ENCODE data around the gene ELFN2.

ELFN2 gene

DNA sequence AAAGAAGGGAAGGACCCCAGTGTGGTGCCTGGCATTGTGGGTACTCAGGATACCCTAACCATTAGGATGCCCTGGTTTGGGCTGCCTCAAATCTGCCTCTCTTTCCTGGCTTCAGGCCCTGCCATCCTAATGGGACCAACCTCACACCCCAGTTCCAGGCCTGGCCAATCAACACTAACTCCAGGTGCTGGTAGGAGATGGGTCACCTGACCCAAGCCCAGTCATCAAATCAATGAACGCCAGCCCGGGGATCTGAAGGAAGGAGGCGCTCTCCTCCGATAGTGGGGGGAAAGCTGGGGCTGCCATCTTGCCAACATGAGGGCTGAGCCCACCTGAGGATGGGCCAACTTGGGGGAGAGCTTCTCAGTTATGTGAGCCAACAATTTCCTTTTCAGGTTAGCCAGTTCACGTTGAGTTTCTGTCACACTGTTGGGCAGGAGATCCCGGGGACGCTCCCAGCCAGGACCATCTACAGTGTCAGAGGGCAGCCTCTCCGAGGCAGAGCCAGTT lies 46.2 kb upstream of the ELFN2 start:
- no peak overlapping the region for H4K91ac ChIP-seq (ENCODE audit: low read depth, low read length)
- no peaks in the 10 kb centered on the region for H3K79me1 ChIP-seq (ENCODE audit: low read length)
- H3K79me2 ChIP-seq (ENCODE audit: control insufficient read depth, insufficient read depth, low read length, poor library complexity) = no peaks in the 10 kb centered on the region
- H3K4me3 ChIP-seq (ENCODE audit: low read depth, low read length) = no peak overlapping the region
- H3K4ac ChIP-seq (ENCODE audit: low read depth, low read length) = no peak overlapping the region
- no peak overlapping the region for H2BK120ac ChIP-seq (ENCODE audit: insufficient read depth, low read length, poor library complexity)
- DNase-seq = no peak
- no peak overlapping the region for H3K14ac ChIP-seq (ENCODE audit: low read length)
- H3K27me3 ChIP-seq (ENCODE audit: insufficient read depth, low read length) = no peaks in the 10 kb centered on the region
- no peak overlapping the region for H4K12ac ChIP-seq (ENCODE audit: low read depth, low read length)
- H3K36me3 ChIP-seq (ENCODE audit: control insufficient read depth in 1 of 2, insufficient read depth in 2 of 2, low read length in 2 of 2) = no peaks in the 10 kb centered on the region
- no peak overlapping the region for H3K4me2 ChIP-seq (ENCODE audit: low read length)
- no peak overlapping the region for H3K23ac ChIP-seq (ENCODE audit: low read length)
- no peak overlapping the region for H3K27ac ChIP-seq (ENCODE audit: low read depth, low read length)
- no peak overlapping the region for H2BK5ac ChIP-seq (ENCODE audit: low read depth, low read length, poor library complexity)
- no peaks in the 10 kb centered on the region for H3K9me3 ChIP-seq (ENCODE audit: insufficient read depth, low read depth, low read length)
- H4K8ac ChIP-seq (ENCODE audit: low read depth, low read length) = no peak overlapping the region
- no peaks in the 10 kb centered on the region for H3K4me1 ChIP-seq (ENCODE audit: control insufficient read depth in 1 of 2, insufficient read depth in 2 of 2, low read length in 2 of 2)
- no peak overlapping the region for H2BK12ac ChIP-seq (ENCODE audit: low read length)
- H2AK5ac ChIP-seq (ENCODE audit: low read length) = no peak overlapping the region
- H3K18ac ChIP-seq (ENCODE audit: low read length) = no peak overlapping the region
- no CpG with 5 or more reads among the region's 8 CpGs for WGBS (ENCODE audit: extremely low coverage, insufficient coverage, insufficient read length)
- no peak overlapping the region for H3K9ac ChIP-seq (ENCODE audit: low read length)
- H2AFZ ChIP-seq (ENCODE audit: insufficient read depth, low read length, poor library complexity) = no peak overlapping the region

GRCh38 chr22:37472418-37473006 lies 45.2 kb upstream of the ELFN2 start:
- Histone ChIP-seq H2AK5ac (ENCODE audit: low read length) (no peak overlapping the region), H3K9me3 (ENCODE audit: insufficient read depth, low read depth, low read length) (no peaks in the 10 kb centered on the region), H2BK12ac (ENCODE audit: low read length) (no peak overlapping the region), H2BK120ac (ENCODE audit: insufficient read depth, low read length, poor library complexity) (no peak overlapping the region), H3K4me1 (ENCODE audit: control insufficient read depth in 1 of 2, insufficient read depth in 2 of 2, low read length in 2 of 2) (no peaks in the 10 kb centered on the region), H2AFZ (ENCODE audit: insufficient read depth, low read length, poor library complexity) (no peak overlapping the region), H4K91ac (ENCODE audit: low read depth, low read length) (no peak overlapping the region), H4K12ac (ENCODE audit: low read depth, low read length) (no peak overlapping the region), H2BK5ac (ENCODE audit: low read depth, low read length, poor library complexity) (no peak overlapping the region), H3K79me1 (ENCODE audit: low read length) (no peaks in the 10 kb centered on the region), H3K4me3 (ENCODE audit: low read depth, low read length) (no peak overlapping the region), H3K18ac (ENCODE audit: low read length) (no peak overlapping the region), H3K14ac (ENCODE audit: low read length) (no peak overlapping the region), H3K4me2 (ENCODE audit: low read length) (no peak overlapping the region), H3K23ac (ENCODE audit: low read length) (no peak overlapping the region), H3K9ac (ENCODE audit: low read length) (no peak overlapping the region), H3K36me3 (ENCODE audit: control insufficient read depth in 1 of 2, insufficient read depth in 2 of 2, low read length in 2 of 2) (no peaks in the 10 kb centered on the region), H3K79me2 (ENCODE audit: control insufficient read depth, insufficient read depth, low read length, poor library complexity) (no peaks in the 10 kb centered on the region), H3K27ac (ENCODE audit: low read depth, low read length) (no peak overlapping the region), H3K4ac (ENCODE audit: low read depth, low read length) (no peak overlapping the region), H3K27me3 (ENCODE audit: insufficient read depth, low read length) (no peaks in the 10 kb centered on the region), H4K8ac (ENCODE audit: low read depth, low read length) (no peak overlapping the region)
- no peak for DNase-seq
- WGBS (ENCODE audit: extremely low coverage, insufficient coverage, insufficient read length) = no CpG with 5 or more reads among the region's 8 CpGs

GRCh38 chr22:37471727-37472417 lies 44.6 kb upstream of the ELFN2 start:
- Histone ChIP-seq H3K4ac (ENCODE audit: low read depth, low read length) (no peak overlapping the region), H2BK12ac (ENCODE audit: low read length) (no peak overlapping the region)

DNA sequence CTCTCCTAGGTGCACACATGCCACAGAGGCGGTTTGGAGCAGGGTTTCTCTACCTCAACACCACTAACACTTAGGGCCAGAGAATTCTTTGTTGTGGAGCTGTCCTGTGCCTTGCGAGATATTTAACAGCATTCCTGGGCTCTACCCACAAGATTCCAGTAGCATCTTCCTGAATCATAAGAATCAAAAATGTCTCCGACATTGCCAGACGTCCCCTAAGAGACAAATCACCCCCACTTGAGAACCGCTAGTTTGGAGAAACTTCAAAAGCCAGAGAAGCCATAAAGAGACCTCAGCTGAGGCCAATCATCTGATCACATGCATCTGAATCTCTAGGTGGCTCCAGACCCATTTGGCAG lies 42.8 kb upstream of the ELFN2 start:
- H2BK5ac ChIP-seq (ENCODE audit: low read depth, low read length, poor library complexity) = no peak overlapping the region
- H2AK5ac ChIP-seq (ENCODE audit: low read length) = no peak overlapping the region
- H3K9ac ChIP-seq (ENCODE audit: low read length) = no peak overlapping the region
- H3K14ac ChIP-seq (ENCODE audit: low read length) = no peak overlapping the region
- H4K91ac ChIP-seq (ENCODE audit: low read depth, low read length) = no peak overlapping the region
- no peaks in the 10 kb centered on the region for H3K27me3 ChIP-seq (ENCODE audit: insufficient read depth, low read length)
- no peaks in the 10 kb centered on the region for H3K36me3 ChIP-seq (ENCODE audit: control insufficient read depth in 1 of 2, insufficient read depth in 2 of 2, low read length in 2 of 2)
- H3K79me1 ChIP-seq (ENCODE audit: low read length) = no peaks in the 10 kb centered on the region
- H3K4me1 ChIP-seq (ENCODE audit: control insufficient read depth in 1 of 2, insufficient read depth in 2 of 2, low read length in 2 of 2) = no peaks in the 10 kb centered on the region
- no peak overlapping the region for H2BK12ac ChIP-seq (ENCODE audit: low read length)
- no peak for DNase-seq
- H3K9me3 ChIP-seq (ENCODE audit: insufficient read depth, low read depth, low read length) = peaks cover 5% of the 10 kb centered on the region
- H3K79me2 ChIP-seq (ENCODE audit: control insufficient read depth, insufficient read depth, low read length, poor library complexity) = no peaks in the 10 kb centered on the region
- WGBS (ENCODE audit: extremely low coverage, insufficient coverage, insufficient read length) = no CpG with 5 or more reads among the region's 5 CpGs
- no peak overlapping the region for H3K4me2 ChIP-seq (ENCODE audit: low read length)
- H2AFZ ChIP-seq (ENCODE audit: insufficient read depth, low read length, poor library complexity) = no peak overlapping the region
- H3K23ac ChIP-seq (ENCODE audit: low read length) = no peak overlapping the region
- H3K27ac ChIP-seq (ENCODE audit: low read depth, low read length) = no peak overlapping the region
- no peak overlapping the region for H4K12ac ChIP-seq (ENCODE audit: low read depth, low read length)
- H2BK120ac ChIP-seq (ENCODE audit: insufficient read depth, low read length, poor library complexity) = no peak overlapping the region
- no peak overlapping the region for H4K8ac ChIP-seq (ENCODE audit: low read depth, low read length)
- H3K18ac ChIP-seq (ENCODE audit: low read length) = no peak overlapping the region
- H3K4ac ChIP-seq (ENCODE audit: low read depth, low read length) = no peak overlapping the region
- H3K4me3 ChIP-seq (ENCODE audit: low read depth, low read length) = no peak overlapping the region

More at GRCh38 chr22:37471727-37472417, 44.6 kb upstream of the ELFN2 start:
- Histone ChIP-seq H3K36me3 (ENCODE audit: control insufficient read depth in 1 of 2, insufficient read depth in 2 of 2, low read length in 2 of 2) (no peaks in the 10 kb centered on the region), H3K4me1 (ENCODE audit: control insufficient read depth in 1 of 2, insufficient read depth in 2 of 2, low read length in 2 of 2) (no peaks in the 10 kb centered on the region), H2AK5ac (ENCODE audit: low read length) (no peak overlapping the region), H3K9me3 (ENCODE audit: insufficient read depth, low read depth, low read length) (no peaks in the 10 kb centered on the region), H3K4me3 (ENCODE audit: low read depth, low read length) (no peak overlapping the region), H3K4me2 (ENCODE audit: low read length) (no peak overlapping the region), H3K23ac (ENCODE audit: low read length) (no peak overlapping the region), H3K9ac (ENCODE audit: low read length) (no peak overlapping the region), H2BK5ac (ENCODE audit: low read depth, low read length, poor library complexity) (no peak overlapping the region), H3K27ac (ENCODE audit: low read depth, low read length) (no peak overlapping the region), H3K18ac (ENCODE audit: low read length) (no peak overlapping the region), H4K12ac (ENCODE audit: low read depth, low read length) (no peak overlapping the region), H3K14ac (ENCODE audit: low read length) (no peak overlapping the region), H3K27me3 (ENCODE audit: insufficient read depth, low read length) (no peaks in the 10 kb centered on the region), H2AFZ (ENCODE audit: insufficient read depth, low read length, poor library complexity) (no peak overlapping the region), H3K79me1 (ENCODE audit: low read length) (no peaks in the 10 kb centered on the region), H4K8ac (ENCODE audit: low read depth, low read length) (no peak overlapping the region), H3K79me2 (ENCODE audit: control insufficient read depth, insufficient read depth, low read length, poor library complexity) (no peaks in the 10 kb centered on the region), H4K91ac (ENCODE audit: low read depth, low read length) (no peak overlapping the region), H2BK120ac (ENCODE audit: insufficient read depth, low read length, poor library complexity) (no peak overlapping the region)
- DNase-seq = no peak
- no CpG with 5 or more reads among the region's 9 CpGs for WGBS (ENCODE audit: extremely low coverage, insufficient coverage, insufficient read length)

Measured in trophoblast cell (in vitro differentiated cells and primary cell).